Thyroid gland (tissue), 4 donors: ENCODE data around the gene AP2A2.

Experiments
- POLR2A ChIP-seq, 2 donors: fragments of 450-650 bp; IDR thresholded peaks; one replicate each; pipeline ENCODE4 v1.6.1; 2017; ENCODE audit warnings: antibody characterized with exemption in 2 of 2, mild to moderate bottlenecking in 2 of 2, moderate library complexity in 1 of 2
- TF ChIP-seq, protein P1 (sequence below), 6 experiments: fragments of 200-600 bp in 3 of 6; fragments of 450-650 bp in 3 of 6; sonication (generic) in 3 of 6; IDR thresholded peaks; one replicate each; pipeline ENCODE4 v1.5.1; 2016 to 2019; ENCODE audit warnings: antibody characterized with exemption in 6 of 6, mild to moderate bottlenecking in 2 of 6, inconsistent platforms in 1 of 6, moderate library complexity in 1 of 6

DNA sequence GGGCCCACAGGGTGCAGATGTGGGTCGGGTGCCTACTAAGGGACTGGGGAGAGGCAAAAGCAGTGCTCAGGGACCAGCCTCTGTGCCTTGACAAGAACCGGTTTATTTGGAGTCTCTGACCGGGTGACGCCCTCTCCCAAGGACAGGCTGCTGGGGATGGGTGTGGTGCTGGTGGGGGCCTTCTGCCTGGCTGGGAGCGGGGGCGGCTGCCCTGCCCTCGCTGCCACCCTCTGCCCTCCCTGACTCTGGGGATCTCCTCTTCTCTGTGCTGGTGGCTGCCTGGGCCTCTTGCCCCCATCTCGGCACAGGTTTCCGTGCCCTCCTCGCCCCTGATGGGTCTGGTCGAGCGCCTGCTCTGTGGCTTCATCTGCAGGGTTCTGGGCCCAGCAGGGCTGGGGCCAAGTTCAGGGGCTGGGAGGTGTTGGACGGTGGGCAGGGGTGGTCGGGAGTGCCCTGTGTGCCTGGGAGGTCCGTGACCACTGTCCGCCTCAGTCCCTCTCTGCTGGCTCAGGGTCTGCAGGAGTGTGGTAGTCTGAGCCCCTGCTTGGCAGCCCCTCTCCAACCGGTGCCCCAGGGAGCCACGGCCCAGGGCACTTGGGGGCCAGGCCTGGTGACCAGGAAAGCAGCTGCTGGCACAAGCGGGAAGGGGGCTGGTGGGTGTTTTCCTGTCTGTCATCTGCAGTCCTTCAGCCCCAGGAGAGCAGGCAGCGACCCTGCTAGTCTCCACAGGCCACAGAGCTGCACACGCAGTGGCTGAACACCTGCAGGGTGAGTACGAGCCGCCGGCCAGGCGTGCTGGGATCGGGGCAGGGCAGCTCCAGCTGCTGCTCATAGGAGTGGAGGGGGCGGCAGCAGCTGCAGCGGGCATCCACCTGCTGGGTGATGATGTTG lies 87.3 kb downstream of the AP2A2 start:
- TF ChIP-seq, protein P1, sequence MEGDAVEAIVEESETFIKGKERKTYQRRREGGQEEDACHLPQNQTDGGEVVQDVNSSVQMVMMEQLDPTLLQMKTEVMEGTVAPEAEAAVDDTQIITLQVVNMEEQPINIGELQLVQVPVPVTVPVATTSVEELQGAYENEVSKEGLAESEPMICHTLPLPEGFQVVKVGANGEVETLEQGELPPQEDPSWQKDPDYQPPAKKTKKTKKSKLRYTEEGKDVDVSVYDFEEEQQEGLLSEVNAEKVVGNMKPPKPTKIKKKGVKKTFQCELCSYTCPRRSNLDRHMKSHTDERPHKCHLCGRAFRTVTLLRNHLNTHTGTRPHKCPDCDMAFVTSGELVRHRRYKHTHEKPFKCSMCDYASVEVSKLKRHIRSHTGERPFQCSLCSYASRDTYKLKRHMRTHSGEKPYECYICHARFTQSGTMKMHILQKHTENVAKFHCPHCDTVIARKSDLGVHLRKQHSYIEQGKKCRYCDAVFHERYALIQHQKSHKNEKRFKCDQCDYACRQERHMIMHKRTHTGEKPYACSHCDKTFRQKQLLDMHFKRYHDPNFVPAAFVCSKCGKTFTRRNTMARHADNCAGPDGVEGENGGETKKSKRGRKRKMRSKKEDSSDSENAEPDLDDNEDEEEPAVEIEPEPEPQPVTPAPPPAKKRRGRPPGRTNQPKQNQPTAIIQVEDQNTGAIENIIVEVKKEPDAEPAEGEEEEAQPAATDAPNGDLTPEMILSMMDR (IDR thresholded peaks at IDR 0.05): no peak
- TF ChIP-seq POLR2A (IDR thresholded peaks at IDR 0.05): no peak
